T-helper 17 cell (primary cell): Measurements from ENCODE around the gene SHISAL2A. TPM values are rescaled to one million over a fixed set of nuclear protein-coding genes. Genes with fewer than 3 reads are reported as not detected.
A peak's percentile ranks its signal among the peaks of the same experiment; 100 is the strongest.

ENCODE experiments used
- ATAC-seq: fragments of 150-1000 bp; cut with Tn5 transposase; 2 replicates; pipeline ENCODE4 v1.10.0; 2021; ENCODE audit warnings: mild to moderate bottlenecking, moderate library complexity
- DNase-seq, 3 donors: peaks; one replicate each; pipeline versions ENCODE4 v3.0.0 to v3.0.0-alpha.2; 2020 to 2021
- H3K9me3 ChIP-seq: one replicate; pipeline ENCODE4 v1.7.0; 2013; ENCODE audit warnings: low read length, mild to moderate bottlenecking; ENCODE audit not compliant: control insufficient read depth, poor library complexity, severe bottlenecking
- H3K27ac Mint-ChIP-seq: one replicate; pipeline ENCODE4 v1.8.0; 2022; ENCODE audit warnings: mild to moderate bottlenecking, moderate library complexity, mixed read lengths
- H3K27me3 Mint-ChIP-seq: one replicate; pipeline ENCODE4 v1.8.0; 2022; ENCODE audit warnings: mixed read lengths
- H3K36me3 Mint-ChIP-seq: one replicate; pipeline ENCODE4 v1.8.0; 2022; ENCODE audit warnings: low read depth, mixed read lengths
- H3K4me1 Mint-ChIP-seq: one replicate; pipeline ENCODE4 v1.8.0; 2022; ENCODE audit warnings: mild to moderate bottlenecking, mixed read lengths
- H3K4me3 Mint-ChIP-seq: one replicate; pipeline ENCODE4 v1.8.0; 2022; ENCODE audit warnings: mild to moderate bottlenecking, moderate library complexity, mixed read lengths
- total RNA-seq, 4 donors: library from RNA in 2 of 4; stranded (reverse) in 2 of 4; gene quantifications; one replicate each; pipeline ENCODE4 v1.2.3 and lab custom pipeline; 2022 to 2026

Gene SHISAL2A
- total RNA-seq, 2 donors from 2014 or later = 33.1 to 41.9 TPM

DNA sequence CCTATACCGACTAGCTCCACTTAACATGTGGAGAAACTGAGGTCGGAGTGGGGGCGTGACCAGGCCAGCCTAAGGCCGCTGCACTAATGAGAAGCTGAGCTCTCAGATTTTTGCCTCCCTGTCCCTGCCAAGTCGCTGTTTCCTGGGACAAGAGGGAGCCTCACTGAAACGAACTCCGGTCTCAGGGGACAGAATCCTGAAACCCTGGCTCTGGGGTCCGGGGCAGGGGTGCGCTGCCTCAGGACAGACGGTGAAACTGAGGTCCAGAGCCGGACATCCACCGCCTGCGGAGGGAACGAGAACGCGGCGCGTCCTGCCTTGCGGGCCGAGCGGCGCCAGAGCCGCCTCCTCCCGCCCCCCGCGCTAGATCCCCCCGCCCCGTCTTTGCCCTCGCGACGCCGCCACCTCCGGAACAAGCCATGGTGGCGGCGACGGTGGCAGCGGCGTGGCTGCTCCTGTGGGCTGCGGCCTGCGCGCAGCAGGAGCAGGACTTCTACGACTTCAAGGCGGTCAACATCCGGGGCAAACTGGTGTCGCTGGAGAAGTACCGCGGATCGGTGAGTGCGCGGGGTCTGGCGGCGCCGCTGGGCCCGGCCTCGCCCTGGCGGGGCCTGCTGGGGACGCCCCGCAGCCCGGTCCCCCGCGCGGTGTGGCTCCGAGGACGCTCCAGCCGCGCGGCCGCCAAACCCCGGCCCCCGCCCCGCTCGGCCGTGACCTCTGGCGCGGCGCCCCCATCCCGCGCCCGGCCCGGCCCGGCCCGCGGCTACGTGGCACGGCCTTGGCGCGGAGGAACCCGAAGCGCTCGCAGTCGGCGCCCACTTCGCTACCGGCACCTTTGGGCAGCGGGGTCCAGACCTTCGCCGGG lies 30.7 kb upstream of the SHISAL2A start, which contains the start of gene GPX7:
GPX7 (plus strand) TSS at position 381 of the 865 bp plus-strand sequence; CDS start at position 420, 39 bp downstream.
- Mint-ChIP-seq H3K27ac (peak within 1 kb of the TSS; percentile 93), H3K4me3 (peak within 1 kb of the TSS; percentile 90), H3K27me3 (peaks cover 4% of the 10 kb centered on the region), H3K4me1 (peaks cover 38% of the 10 kb centered on the region), H3K36me3 (peaks cover 3% of the 10 kb centered on the region)
- no peaks in the 10 kb centered on the region for H3K9me3 ChIP-seq
- ATAC-seq (peak; percentile 87), DNase-seq (peak; percentile 43 to 47 (median 45))

DNA sequence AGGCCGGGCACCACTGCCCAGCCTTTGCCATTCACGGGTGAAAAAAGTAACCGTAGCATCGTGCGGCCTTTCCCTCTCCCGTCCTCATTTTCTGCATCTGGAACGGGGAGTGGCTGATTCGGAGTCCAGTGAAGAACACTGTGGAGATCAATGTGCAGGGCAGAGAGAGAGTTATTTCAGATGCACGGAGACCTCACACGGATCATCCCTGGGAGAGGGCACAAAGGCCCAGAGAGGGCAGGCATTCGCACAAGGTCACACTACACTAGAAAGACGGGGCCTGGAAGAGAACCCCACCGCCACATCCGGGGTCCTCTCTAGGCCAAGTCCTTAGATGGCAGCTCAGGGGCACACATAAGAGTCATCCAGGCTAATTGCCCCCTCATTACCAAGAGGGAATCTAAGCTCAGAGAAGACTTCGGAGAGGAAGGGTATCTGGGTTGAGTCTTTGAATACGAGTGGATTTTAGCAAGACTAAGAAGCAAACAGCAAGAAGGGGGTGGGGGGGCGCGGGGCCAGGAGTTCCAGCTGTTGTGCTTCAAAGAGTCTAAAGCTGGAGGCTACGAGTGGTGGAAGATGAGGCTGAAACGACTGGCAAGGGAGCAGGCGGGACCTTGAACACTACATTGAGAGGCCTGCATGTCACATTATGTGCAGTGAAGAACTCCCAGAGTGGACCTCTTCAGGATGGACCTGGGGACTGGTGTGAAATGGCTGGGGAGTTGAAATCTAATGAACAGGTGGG lies 29.9 kb upstream of the SHISAL2A start:
- ATAC-seq = peak; percentile 22
- H3K36me3 Mint-ChIP-seq = peaks cover 2% of the 10 kb centered on the region
- peaks cover 35% of the 10 kb centered on the region for H3K4me1 Mint-ChIP-seq
- peak overlapping the region; percentile 90 for H3K4me3 Mint-ChIP-seq
- H3K9me3 ChIP-seq = no peaks in the 10 kb centered on the region
- peaks cover 3% of the 10 kb centered on the region for H3K27me3 Mint-ChIP-seq
- H3K27ac Mint-ChIP-seq = peak overlapping the region; percentile 93
- no peak for DNase-seq

DNA sequence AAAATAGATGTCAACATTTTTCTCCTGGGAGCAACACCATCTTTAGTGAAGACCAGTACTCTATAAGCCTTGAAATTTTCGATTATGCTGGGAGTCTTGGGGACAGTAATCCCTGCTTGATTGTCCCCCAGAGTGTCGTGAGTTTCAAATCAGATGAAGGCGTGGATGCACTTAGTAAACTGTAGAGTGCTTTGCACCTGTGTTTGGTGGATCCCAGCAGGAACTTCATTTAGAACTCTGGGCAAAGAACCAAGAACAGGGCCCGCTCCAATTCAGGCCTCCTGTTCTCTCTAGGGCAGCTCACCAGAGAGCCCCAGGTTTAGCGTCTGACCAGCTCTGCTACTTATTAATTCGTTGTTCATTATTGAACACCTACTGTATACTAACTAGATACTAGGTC lies 29.3 kb upstream of the SHISAL2A start:
- Mint-ChIP-seq H3K4me3 (peak overlapping the region; percentile 90), H3K4me1 (peaks cover 33% of the 10 kb centered on the region), H3K27me3 (no peaks in the 10 kb centered on the region), H3K27ac (peak overlapping the region; percentile 93), H3K36me3 (no peaks in the 10 kb centered on the region)
- DNase-seq (no peak), ATAC-seq (no peak)
- H3K9me3 ChIP-seq = no peaks in the 10 kb centered on the region

DNA sequence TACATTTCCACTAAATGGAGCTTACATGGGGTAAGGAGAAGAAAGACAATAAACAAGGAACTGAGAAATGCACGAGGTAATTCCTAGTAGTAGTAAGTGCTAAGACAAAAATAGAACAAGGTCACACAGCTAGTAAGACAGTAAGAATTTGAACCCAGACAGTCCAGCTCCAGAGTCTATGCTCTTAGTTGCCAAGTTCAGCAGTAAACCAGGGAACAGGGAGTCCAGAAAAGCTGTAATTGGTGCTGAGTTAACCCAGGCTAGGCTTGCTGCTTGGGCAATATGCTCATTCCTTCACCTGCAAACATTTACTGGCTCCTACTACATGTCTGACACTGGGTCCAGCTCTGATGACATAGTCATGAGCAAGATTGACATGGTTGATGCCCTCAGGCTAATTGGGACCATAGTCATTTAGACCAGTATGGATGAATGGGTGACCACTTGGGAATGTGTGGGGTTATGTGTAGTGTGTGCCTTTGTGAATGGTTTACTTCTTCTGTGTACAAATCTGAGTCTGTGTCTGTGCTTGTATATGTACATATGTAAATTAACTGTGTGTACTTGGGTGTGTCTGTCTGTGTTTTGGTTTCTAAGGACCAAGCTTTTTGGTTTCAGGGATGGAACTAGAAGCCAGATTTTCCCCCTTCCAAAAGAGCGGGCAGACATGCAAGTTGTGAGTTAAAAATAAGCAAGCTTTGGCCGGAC lies 28.8 kb upstream of the SHISAL2A start:
- H3K4me3 Mint-ChIP-seq = peak overlapping the region; percentile 90
- H3K4me1 Mint-ChIP-seq = peaks cover 33% of the 10 kb centered on the region
- peak overlapping the region; percentile 93 for H3K27ac Mint-ChIP-seq
- no peak for ATAC-seq
- no peaks in the 10 kb centered on the region for H3K27me3 Mint-ChIP-seq
- no peaks in the 10 kb centered on the region for H3K36me3 Mint-ChIP-seq
- H3K9me3 ChIP-seq = no peaks in the 10 kb centered on the region
- no peak for DNase-seq

DNA sequence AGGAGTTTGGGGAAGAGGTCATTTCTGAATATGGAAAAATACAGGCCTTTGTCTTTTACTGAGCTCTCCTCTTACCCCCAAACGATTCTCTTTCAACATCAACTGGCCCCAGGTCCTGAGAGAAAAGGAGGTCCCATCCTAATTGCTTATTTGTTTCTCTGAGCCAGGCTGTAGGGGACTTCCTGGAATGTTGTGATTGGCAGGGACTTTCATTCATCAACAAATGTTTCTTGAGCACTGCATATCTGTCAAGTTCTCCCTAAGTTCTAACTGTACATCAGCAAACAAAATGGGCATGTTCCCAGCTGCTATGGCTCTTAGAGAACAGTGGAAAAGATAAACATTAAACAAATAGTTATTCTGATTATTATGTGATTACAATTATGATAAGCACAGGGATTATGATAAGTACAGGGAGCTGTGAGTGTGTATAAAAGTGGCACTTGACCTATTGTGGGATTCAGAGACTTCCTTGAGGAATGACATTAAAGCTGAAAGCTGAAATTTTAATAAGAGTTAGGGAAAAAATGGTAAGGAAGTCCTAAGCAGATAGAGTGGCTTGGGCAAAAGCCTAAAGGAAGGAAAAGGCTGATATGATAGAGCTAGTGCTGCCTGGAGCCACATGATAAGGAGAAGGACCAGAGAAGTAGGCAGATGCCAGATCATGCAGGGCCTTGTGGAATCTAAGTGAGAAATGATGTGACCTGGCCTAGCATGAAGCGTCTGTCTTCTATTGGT lies 19.2 kb upstream of the SHISAL2A start:
- Mint-ChIP-seq H3K36me3 (peaks cover 3% of the 10 kb centered on the region), H3K4me3 (no peak overlapping the region), H3K27ac (peak overlapping the region; percentile 21), H3K4me1 (peaks cover 16% of the 10 kb centered on the region), H3K27me3 (no peaks in the 10 kb centered on the region)
- no peaks in the 10 kb centered on the region for H3K9me3 ChIP-seq
- ATAC-seq = no peak
- no peak for DNase-seq

DNA sequence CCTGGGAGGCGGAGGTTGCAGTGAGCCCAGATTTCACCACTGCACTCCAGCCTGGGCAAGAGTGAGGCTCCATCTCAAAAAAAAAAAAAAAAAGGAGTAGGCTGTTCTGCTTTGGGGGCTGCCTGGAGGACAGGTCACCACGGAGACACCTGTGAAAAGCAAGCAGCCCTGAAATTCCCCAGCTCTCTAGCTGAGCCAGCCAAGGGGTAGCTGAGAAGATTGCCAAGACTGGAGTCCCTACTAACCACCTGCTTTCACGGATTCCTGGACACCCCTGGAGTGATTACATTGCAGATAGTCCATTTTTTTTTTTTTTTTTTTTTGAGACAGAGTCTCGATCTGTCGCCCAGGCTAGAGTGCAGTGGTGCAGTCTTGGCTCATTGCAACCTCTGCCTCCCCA lies 18.3 kb upstream of the SHISAL2A start:
- peaks cover 16% of the 10 kb centered on the region for H3K4me1 Mint-ChIP-seq
- no peak overlapping the region for H3K4me3 Mint-ChIP-seq
- H3K27me3 Mint-ChIP-seq = no peaks in the 10 kb centered on the region
- H3K27ac Mint-ChIP-seq = peak overlapping the region; percentile 57
- peaks cover 3% of the 10 kb centered on the region for H3K36me3 Mint-ChIP-seq
- DNase-seq = no peak
- ATAC-seq = no peak
- H3K9me3 ChIP-seq = no peaks in the 10 kb centered on the region

DNA sequence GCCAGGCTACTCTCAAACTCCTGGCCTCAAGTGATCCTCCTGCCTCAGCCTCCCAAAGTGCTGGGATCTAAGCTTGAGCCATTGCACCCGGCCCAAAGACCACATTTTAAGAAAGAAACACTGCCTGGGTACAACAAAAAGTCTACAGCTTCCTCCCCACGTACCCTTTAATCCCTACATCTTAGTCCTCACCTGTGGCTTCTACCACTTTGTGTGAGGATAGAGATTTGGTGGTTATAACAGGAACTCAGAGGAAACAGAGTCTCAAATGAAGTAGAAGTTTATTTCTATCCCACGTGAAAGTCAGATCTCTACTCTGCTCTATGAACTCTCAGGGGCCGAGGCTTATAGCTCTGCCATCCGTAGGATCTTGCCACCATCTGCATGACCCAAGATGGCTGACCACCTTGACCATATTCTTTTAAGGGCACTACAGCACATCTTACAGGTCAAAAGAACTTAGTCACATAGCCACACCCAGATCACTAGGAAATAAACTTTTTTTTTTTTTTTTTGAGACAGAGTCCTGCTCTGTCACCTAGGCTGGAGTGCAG lies 17.4 kb upstream of the SHISAL2A start:
- H3K36me3 Mint-ChIP-seq = peaks cover 3% of the 10 kb centered on the region
- no peak for ATAC-seq
- no peak overlapping the region for H3K4me3 Mint-ChIP-seq
- H3K27me3 Mint-ChIP-seq = no peaks in the 10 kb centered on the region
- H3K4me1 Mint-ChIP-seq = peaks cover 16% of the 10 kb centered on the region
- DNase-seq = no peak
- H3K9me3 ChIP-seq = no peaks in the 10 kb centered on the region
- H3K27ac Mint-ChIP-seq = peak overlapping the region; percentile 57

DNA sequence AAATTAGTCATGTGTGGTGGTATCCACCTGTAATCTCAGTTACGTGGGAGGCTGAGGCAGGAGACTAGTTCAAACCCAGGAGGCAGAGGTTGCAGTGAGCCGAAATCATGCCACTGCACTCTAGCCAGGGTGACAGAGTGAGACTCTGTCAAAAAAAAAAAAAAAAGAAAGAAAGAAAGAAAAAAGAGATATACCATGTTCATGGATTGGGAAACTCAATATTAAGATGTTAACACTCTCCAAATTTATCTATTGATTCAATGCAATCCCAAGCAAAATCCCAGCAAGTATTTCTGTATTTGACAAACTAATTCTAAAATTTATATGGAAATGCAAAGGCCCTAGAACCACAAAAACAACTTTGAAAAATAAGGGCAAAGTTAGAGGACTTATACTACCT lies 11.0 kb upstream of the SHISAL2A start:
- ATAC-seq (no peak), DNase-seq (no peak)
- Mint-ChIP-seq H3K27ac (no peak overlapping the region), H3K4me3 (no peak overlapping the region), H3K27me3 (no peaks in the 10 kb centered on the region), H3K4me1 (peaks cover 8% of the 10 kb centered on the region), H3K36me3 (no peaks in the 10 kb centered on the region)
- H3K9me3 ChIP-seq = no peaks in the 10 kb centered on the region

DNA sequence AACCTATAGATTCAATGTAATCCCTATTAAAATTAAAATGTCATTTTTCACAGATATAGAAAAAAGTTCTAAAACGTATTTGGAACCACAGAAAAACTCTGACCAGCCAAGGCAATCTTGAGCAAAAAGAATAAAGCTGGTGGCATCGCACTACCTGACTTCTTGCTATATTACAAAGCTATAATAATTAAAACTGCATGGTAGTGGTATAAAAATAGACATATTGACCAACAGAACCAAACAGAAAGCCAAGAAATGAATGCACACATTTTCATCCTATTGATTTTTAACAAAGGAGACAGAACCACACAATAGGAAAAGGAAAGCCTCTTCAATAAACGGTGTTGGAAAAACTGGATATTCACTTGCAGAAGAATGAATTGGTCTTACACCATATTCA lies 9.2 kb upstream of the SHISAL2A start:
- ATAC-seq (no peak), DNase-seq (no peak)
- peaks cover 9% of the 10 kb centered on the region for H3K4me1 Mint-ChIP-seq
- H3K4me3 Mint-ChIP-seq = no peak overlapping the region
- H3K36me3 Mint-ChIP-seq = peaks cover 2% of the 10 kb centered on the region
- no peak overlapping the region for H3K27ac Mint-ChIP-seq
- no peaks in the 10 kb centered on the region for H3K27me3 Mint-ChIP-seq
- H3K9me3 ChIP-seq = no peaks in the 10 kb centered on the region

DNA sequence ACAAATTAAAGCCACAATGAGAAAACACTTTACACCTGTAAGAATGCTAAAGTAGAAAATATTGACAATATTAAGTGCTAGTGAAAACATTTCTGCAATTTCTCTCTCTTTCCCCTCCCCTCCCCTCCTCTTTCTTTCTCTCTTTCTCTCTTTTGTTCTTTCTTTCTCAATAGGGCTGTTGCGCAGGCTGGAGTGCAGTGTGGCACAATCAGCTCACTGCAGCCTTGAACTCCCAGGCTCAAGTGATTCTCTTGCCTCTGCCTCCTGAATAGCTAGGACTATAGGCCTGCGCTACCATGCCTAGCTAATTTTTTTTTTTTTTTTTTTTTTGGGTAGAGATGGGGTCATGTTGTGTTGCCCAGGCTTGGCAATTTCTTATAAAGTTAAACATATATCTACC lies 5.9 kb upstream of the SHISAL2A start:
- peaks cover 26% of the 10 kb centered on the region for H3K4me1 Mint-ChIP-seq
- no peak overlapping the region for H3K27ac Mint-ChIP-seq
- DNase-seq (no peak), ATAC-seq (no peak)
- H3K4me3 Mint-ChIP-seq = no peak overlapping the region
- no peaks in the 10 kb centered on the region for H3K27me3 Mint-ChIP-seq
- no peaks in the 10 kb centered on the region for H3K9me3 ChIP-seq
- H3K36me3 Mint-ChIP-seq = peaks cover 2% of the 10 kb centered on the region

DNA sequence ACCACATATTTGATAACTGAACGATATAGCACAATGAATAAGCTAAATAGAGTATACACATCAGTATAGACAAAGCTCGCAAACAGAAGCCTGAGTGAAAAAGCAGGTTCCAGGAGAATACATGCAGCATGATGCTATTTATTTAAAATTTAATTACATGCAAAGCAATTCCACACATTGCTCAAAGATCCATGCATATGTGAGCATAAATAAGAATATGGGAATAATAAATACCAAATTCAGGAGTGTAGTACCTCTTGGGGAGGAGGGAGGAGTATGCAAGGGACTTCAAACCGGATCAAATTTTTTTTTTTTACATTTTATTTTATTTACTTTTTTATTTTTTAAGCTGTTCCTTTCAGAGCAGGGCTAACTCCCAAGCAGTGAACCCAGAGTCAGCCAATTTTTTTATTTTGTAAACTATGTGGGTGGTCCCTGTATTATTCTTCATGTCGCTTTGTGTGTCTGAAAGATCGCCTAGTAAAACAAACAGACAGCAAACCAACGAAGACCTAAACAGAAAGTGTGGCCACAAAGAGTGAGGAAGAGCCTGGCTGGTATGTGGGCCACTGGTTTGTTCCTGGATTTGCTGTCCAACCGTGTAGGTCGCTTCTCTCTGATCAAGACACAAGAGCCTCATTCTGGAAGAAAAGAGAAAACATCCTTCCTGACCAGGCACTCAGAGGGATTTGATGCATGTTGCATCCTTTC lies 4.2 kb upstream of the SHISAL2A start:
- no peak for DNase-seq
- H3K27ac Mint-ChIP-seq = no peak overlapping the region
- H3K4me3 Mint-ChIP-seq = no peak overlapping the region

DNA sequence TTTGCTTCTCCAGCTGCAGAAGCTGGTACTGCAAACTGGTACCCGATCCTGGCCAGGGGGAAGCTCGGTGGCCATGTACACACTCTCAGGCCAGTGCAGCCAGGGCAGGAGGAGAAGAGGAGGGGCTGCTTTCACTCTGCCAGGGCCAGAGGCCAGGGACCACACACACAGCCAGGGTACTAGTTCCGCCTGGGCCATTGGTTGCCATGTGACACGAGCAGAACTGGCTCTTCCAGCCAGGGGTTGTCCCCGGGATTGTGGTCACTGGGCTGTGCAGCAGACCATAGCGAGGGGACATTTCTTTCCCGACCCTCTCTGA lies 3.7 kb upstream of the SHISAL2A start:
- H3K9me3 ChIP-seq = no peaks in the 10 kb centered on the region
- DNase-seq = no peak
- no peak for ATAC-seq
- Mint-ChIP-seq H3K27ac (no peak overlapping the region), H3K36me3 (peaks cover 7% of the 10 kb centered on the region), H3K27me3 (no peaks in the 10 kb centered on the region), H3K4me3 (no peak overlapping the region), H3K4me1 (peaks cover 39% of the 10 kb centered on the region)

More for the DNA sequence above, 4.2 kb upstream of the SHISAL2A start:
- no peaks in the 10 kb centered on the region for H3K27me3 Mint-ChIP-seq
- no peak for ATAC-seq
- no peaks in the 10 kb centered on the region for H3K9me3 ChIP-seq
- peaks cover 34% of the 10 kb centered on the region for H3K4me1 Mint-ChIP-seq
- H3K36me3 Mint-ChIP-seq = peaks cover 4% of the 10 kb centered on the region
